Measurements from ENCODE around the gene PTPRM. TPM values are rescaled to one million over a fixed set of nuclear protein-coding genes. Genes with fewer than 3 reads are reported as not detected.

The PTPRM gene
- total and polyA plus RNA-seq, 2 of the 8 experiments (the other 6 are each of a cell fraction or from before 2014, with no cell fraction given), result 4.1 to 7.0 TPM

- Histone ChIP-seq H3K9ac (replicated peaks in 1 of 4; ENCODE audit: extremely low read depth in 1 of 4, low read depth in 3 of 4, low read length in 3 of 4) (no peak overlapping the region), H2BK20ac (ENCODE audit: low read length) (no peak overlapping the region), H2AK5ac (ENCODE audit: low read depth, low read length) (no peak overlapping the region), H3K79me2 (ENCODE audit: control insufficient read depth in 1 of 2, insufficient read depth in 2 of 2, low read length in 2 of 2) (no peaks in the 10 kb centered on the region), H3K18ac (ENCODE audit: extremely low read depth, low read length) (no peak overlapping the region), H3K4me2 (ENCODE audit: insufficient read depth in 1 of 2, low read depth in 2 of 2, low read length in 2 of 2) (no peak overlapping the region), H3K27ac (ENCODE audit: low read depth, low read length) (no peak overlapping the region), H3K27me3 (replicated peaks in 1 of 4; ENCODE audit: control insufficient read depth in 3 of 4, extremely low read depth in 1 of 4, insufficient read depth in 3 of 4, low read length in 3 of 4) (no peaks in the 10 kb centered on the region), H4K8ac (ENCODE audit: extremely low read depth, insufficient read depth, low read length) (no peak overlapping the region), H3K9me3 (ENCODE audit: insufficient read depth in 2 of 2, low read depth in 1 of 2, low read length in 1 of 2) (peaks cover 0 to 8% of the 10 kb centered on the region in 2 experiments; a peak in 1 of 4 replicates), H2BK5ac (ENCODE audit: low read depth, low read length) (no peak overlapping the region), H3K79me1 (ENCODE audit: low read depth, low read length) (no peaks in the 10 kb centered on the region), H2BK15ac (ENCODE audit: low read length) (no peak overlapping the region), H4K91ac (replicated peaks; ENCODE audit: insufficient read length, low read length) (no peak overlapping the region), H3K56ac (replicated peaks; ENCODE audit: insufficient read length, low read depth, low read length) (no peak overlapping the region), H3K36me3 (ENCODE audit: control insufficient read depth in 2 of 4, insufficient read depth in 4 of 4, low read length in 3 of 4) (no peaks in the 10 kb centered on the region), H4K20me1 (replicated peaks in 1 of 2; ENCODE audit: control insufficient read depth in 1 of 2, insufficient read depth in 2 of 2, low read length in 2 of 2) (no peaks in the 10 kb centered on the region), H3K23ac (ENCODE audit: insufficient read length) (no peak overlapping the region), H3K4me3 (ENCODE audit: extremely low read depth in 1 of 4, insufficient read depth in 2 of 4, low read depth in 3 of 4, low read length in 4 of 4) (no peak overlapping the region), H3K23me2 (ENCODE audit: low read depth, low read length) (no peaks in the 10 kb centered on the region), H3K4ac (replicated peaks; ENCODE audit: insufficient read length, low read depth, low read length) (no peak overlapping the region), H2BK12ac (ENCODE audit: low read depth, low read length) (no peak overlapping the region), H2AFZ (ENCODE audit: low read length) (no peak overlapping the region), H3K14ac (ENCODE audit: insufficient read length) (no peak overlapping the region), H4K5ac (ENCODE audit: insufficient read length, low read depth, low read length) (no peak overlapping the region), H3K4me1 (replicated peaks in 1 of 4; ENCODE audit: control insufficient read depth in 3 of 4, insufficient read depth in 4 of 4, low read length in 3 of 4) (no peaks in the 10 kb centered on the region), H2BK120ac (replicated peaks; ENCODE audit: low read depth, low read length) (no peak overlapping the region)
- DNase-seq (ENCODE audit: low read depth in 1 of 2, low spot score in 2 of 2) (no peak), FAIRE-seq (no peak)
- WGBS, 2 experiments (ENCODE audit: extremely low coverage in 1 of 2, insufficient coverage in 1 of 2, insufficient read length in 1 of 2, insufficient replicate concordance in 2 of 2, low coverage in 1 of 2, low lambda C conversion rate in 2 of 2, missing lambda C conversion rate in 1 of 2), result no CpG with 5 or more reads among the region's 1 CpG
- POLR2A ChIA-PET (ENCODE audit: partially characterized antibody), result no interaction called here
- CTCF ChIA-PET (ENCODE audit: partially characterized antibody), result interaction anchor here (2.0 kb wide), 1 partner anchor 55 kb away, joined by 4 read pairs; no protein-coding TSS in a partner anchor
- TF ChIP-seq MAFK (IDR thresholded peaks at IDR 0.05; ENCODE audit: low read depth, low read length), result no peak
Observed at GRCh38 chr18:8443505-8443904, 876.4 kb downstream of the PTPRM start.
